GM19372 (cell line): ENCODE results near the gene IP6K3.

Experiments used
- ATAC-seq: cut with Tn5 transposase; IDR thresholded peaks from one replicate; pipeline ENCODE4 v1.9.1; 2021; ENCODE audit warnings: mild to moderate bottlenecking, low read depth, moderate library complexity; ENCODE audit not compliant: unreplicated experiment

Gene IP6K3

GRCh38 chr6:33693186-33694105, 53.3 kb downstream of the IP6K3 start:
- no peak for ATAC-seq

GRCh38 chr6:33692760-33693158, 53.9 kb downstream of the IP6K3 start:
- ATAC-seq: no peak

- ATAC-seq: no peak
Observed at GRCh38 chr6:33692078-33692759, 54.5 kb downstream of the IP6K3 start.

- ATAC-seq: no peak
Observed at GRCh38 chr6:33691456-33692077, 55.1 kb downstream of the IP6K3 start.

GRCh38 chr6:33690766-33691165, 55.9 kb downstream of the IP6K3 start:
- no peak for ATAC-seq

- no peak for ATAC-seq
Observed at GRCh38 chr6:33689879-33690278, 56.8 kb downstream of the IP6K3 start.

GRCh38 chr6:33689148-33689494, 57.6 kb downstream of the IP6K3 start:
- no peak for ATAC-seq

- ATAC-seq: no peak
Observed at GRCh38 chr6:33688451-33689147, 58.1 kb downstream of the IP6K3 start.

GRCh38 chr6:33688006-33688405, 58.7 kb downstream of the IP6K3 start:
- ATAC-seq: no peak

GRCh38 chr6:33686981-33687975, 59.4 kb downstream of the IP6K3 start:
- ATAC-seq: no peak

- ATAC-seq: no peak
Observed at GRCh38 chr6:33686225-33686924, 60.3 kb downstream of the IP6K3 start.

GRCh38 chr6:33685411-33686224, 61.1 kb downstream of the IP6K3 start:
- no peak for ATAC-seq

- no peak for ATAC-seq
Observed at GRCh38 chr6:33684983-33685382, 61.7 kb downstream of the IP6K3 start.

- no peak for ATAC-seq
Observed at GRCh38 chr6:33684428-33684896, 62.2 kb downstream of the IP6K3 start.

- ATAC-seq: no peak
Observed at GRCh38 chr6:33683576-33684427, 62.9 kb downstream of the IP6K3 start.

GRCh38 chr6:33683051-33683571, 63.6 kb downstream of the IP6K3 start:
- ATAC-seq: no peak

- ATAC-seq: no peak
Observed at GRCh38 chr6:33682341-33682740, 64.4 kb downstream of the IP6K3 start.
